Measurements from ENCODE around the gene PPP4R2.
"Not testable (repeated sequence)": the region's sequence is repeated elsewhere in the genome, so short reads cannot be mapped to it uniquely, and the experiment has no call there.

The PPP4R2 gene

GRCh38 chr3:72995337-72995736 lies 1.3 kb upstream of the PPP4R2 start:
- TF ChIP-seq CTCF (conservative IDR thresholded peaks at IDR 0.05) = no peak
- H3K27ac ChIP-seq = no peak overlapping the region

- TF ChIP-seq CTCF (conservative IDR thresholded peaks at IDR 0.05) = no peak
- H3K27ac ChIP-seq = peak overlapping the region; percentile 93
These were observed 514 bp upstream of the PPP4R2 start for GRCh38 chr3:72996121-72996472.

- peak overlapping the region; percentile 93 for H3K27ac ChIP-seq
- TF ChIP-seq CTCF (conservative IDR thresholded peaks at IDR 0.05) = peak; percentile 63
These were observed 880 bp downstream of the PPP4R2 start for GRCh38 chr3:72997421-72997961.

- H3K27ac ChIP-seq = peak overlapping the region; percentile 93; the same call in 1 of the 2 replicates
- no peak for TF ChIP-seq CTCF (conservative IDR thresholded peaks at IDR 0.05)
These were observed 1.9 kb downstream of the PPP4R2 start for GRCh38 chr3:72998466-72998865.

- peak overlapping the region; percentile 93; the same call in 1 of the 2 replicates for H3K27ac ChIP-seq
- no peak for TF ChIP-seq CTCF (conservative IDR thresholded peaks at IDR 0.05)
These were observed 3.3 kb downstream of the PPP4R2 start for GRCh38 chr3:72999951-73000350.

- not testable (repeated sequence) for H3K27ac ChIP-seq
These were observed 6.4 kb downstream of the PPP4R2 start for GRCh38 chr3:73003050-73003449.

- no peak overlapping the region for H3K27ac ChIP-seq
- no peak for TF ChIP-seq CTCF (conservative IDR thresholded peaks at IDR 0.05)
These were observed 7.7 kb downstream of the PPP4R2 start for GRCh38 chr3:73004316-73004715.

- no peak overlapping the region for H3K27ac ChIP-seq
These were observed 11.5 kb downstream of the PPP4R2 start for GRCh38 chr3:73007992-73008712.

More at GRCh38 chr3:73007992-73008712, 11.5 kb downstream of the PPP4R2 start:
- no peak for TF ChIP-seq CTCF (conservative IDR thresholded peaks at IDR 0.05)
